ENCODE measurements around the gene ST6GALNAC5.

The ST6GALNAC5 gene

GRCh38 chr1:77015748-77016341 is 148.6 kb downstream of the ST6GALNAC5 start:
- no peak for DNase-seq

GRCh38 chr1:77016386-77016985 is 149.2 kb downstream of the ST6GALNAC5 start:
- DNase-seq: no peak

GRCh38 chr1:77018311-77018710 is 151.0 kb downstream of the ST6GALNAC5 start:
- DNase-seq: no peak

- DNase-seq: no peak
These were observed 151.5 kb downstream of the ST6GALNAC5 start for GRCh38 chr1:77018761-77019160.

- DNase-seq: no peak
These were observed 154.5 kb downstream of the ST6GALNAC5 start for GRCh38 chr1:77021732-77022131.

- DNase-seq: no peak
These were observed 157.2 kb downstream of the ST6GALNAC5 start for GRCh38 chr1:77024500-77024899.

DNA sequence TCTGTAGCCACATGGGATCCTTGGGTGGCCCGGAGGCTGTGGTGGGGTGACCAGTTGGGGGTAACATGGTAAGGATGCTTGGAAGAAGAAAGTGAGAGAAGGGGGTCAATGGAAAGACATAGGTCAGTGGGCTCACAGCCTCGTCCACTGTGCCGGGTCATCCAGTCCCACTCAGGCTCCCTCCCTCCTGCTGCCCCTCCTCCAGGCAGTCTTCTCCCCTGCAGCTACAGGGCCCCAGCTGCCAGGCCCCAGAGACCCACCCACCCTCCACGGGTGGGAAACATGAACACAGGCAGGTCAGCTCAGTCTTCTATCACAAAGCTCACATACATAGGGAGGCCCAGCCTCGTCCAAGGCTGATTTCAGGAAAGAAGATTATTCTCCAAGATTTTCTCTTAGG is 158.3 kb downstream of the ST6GALNAC5 start:
- no peak for DNase-seq

DNA sequence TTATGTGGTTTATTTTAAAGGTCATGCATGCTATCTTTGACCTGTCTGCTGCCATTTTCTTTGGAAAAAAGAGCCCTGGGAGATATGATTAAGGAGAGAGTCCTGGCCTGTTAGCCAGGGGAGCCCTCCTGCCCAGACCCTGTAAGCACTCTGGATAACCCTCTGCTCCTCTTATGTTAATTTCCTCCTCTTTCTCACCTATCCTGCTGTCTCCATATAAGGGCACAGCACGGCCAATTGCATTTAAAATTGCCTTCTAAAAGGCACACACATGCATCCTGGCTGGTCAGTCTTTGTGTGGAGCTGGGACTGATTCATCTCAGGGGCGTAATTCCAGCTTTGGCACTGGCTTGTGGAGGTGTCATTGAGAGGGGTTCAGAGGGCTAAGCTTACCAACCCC is 158.9 kb downstream of the ST6GALNAC5 start:
- no peak for DNase-seq

DNA sequence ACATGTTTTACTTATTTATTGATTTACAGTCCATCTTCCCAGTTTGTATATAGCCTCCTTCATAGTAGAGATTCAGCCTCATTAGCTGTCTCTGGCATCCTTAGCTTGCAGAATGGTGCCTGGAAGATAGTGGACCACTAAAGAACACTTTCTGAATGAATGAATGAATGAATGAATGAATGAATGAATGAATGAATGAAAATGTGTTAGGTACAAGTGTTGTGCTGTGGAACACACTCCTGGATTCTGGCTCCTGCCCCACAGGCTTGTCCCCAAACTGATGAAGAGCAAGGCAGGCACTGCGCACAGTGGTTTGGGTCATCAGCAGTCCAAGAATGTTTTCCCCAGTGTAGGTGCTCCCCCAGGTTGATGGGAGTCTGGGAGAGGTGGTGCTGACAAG is 159.4 kb downstream of the ST6GALNAC5 start:
- no peak for DNase-seq

- DNase-seq: no peak
These were observed 160.6 kb downstream of the ST6GALNAC5 start for GRCh38 chr1:77027847-77028246.

DNA sequence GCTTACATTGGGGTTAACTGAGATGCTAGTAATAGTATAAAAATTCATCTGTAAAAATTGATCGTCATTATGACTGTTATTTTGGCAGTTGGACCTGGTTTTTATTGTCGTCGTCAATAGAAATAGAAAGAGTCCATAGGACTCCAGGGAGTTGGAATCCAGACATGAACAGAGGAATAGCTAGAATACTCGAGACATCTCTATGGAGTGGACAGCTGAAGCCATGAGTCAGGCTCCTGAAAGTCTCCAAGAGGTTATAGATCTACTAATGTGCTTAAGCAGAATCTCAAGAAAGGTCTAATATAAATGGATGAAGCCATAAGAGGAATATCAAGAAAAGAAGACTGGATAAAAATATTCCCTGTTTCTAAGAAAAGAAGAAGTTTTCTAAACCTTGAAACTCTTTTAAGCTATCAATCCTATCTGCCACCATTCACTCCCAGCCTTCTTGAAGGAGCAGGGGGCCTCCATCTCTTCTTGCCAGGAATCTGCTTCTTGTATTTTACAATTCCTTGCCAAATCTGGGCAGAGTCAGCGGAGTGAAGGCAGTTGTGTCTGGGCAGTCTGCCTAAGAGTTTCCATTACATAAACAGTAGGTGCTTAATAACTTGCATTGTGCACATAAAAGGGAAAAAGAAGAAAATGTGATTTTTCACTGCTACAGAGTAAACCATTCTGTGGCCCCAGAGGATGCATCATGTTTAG is 163.3 kb downstream of the ST6GALNAC5 start:
- DNase-seq: no peak

DNA sequence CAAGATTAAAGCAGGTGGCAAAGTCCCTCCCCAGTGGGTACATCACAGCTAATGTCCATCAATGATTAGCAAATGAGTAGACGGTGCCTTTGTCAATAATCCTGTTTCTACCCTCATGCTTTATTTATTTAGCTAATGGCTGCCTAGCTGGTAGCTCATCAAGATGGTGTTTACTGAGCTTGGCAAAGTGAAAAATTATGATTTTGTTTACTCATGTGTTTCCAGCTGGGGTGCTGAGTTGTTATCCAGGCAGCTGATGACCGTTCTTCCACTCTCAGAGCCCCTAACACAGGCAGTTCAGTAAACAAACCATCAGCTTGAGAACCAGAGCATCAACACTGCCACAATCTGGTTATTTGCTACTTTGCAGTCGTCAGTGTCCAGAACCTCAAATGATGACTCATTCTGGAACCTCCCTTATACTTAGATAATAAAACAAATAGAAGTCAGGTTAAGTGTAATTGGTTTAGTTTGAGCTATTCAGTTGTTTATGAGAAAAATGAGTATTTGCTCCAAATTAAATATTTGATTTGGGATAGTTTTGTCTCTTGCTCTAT is 163.9 kb downstream of the ST6GALNAC5 start:
- no peak for DNase-seq

DNA sequence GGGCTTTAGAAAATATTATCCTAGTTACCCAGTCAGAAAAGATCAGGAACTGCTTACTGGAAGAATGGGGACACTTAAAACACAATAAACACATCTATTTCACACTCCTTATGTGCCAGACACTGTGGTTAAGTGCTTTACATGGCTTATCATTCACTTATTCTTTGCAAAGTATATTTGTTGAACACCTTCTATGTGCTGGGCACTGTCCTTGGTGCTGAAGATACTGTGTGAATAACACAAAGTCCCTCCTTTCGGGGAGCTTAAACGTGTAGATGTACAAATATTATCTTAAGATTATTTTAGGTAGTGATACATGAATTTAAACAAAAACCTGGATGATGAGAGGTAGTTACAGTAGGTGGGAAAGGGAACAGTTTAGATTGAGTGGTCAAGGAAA is 169.3 kb downstream of the ST6GALNAC5 start:
- no peak for DNase-seq

DNA sequence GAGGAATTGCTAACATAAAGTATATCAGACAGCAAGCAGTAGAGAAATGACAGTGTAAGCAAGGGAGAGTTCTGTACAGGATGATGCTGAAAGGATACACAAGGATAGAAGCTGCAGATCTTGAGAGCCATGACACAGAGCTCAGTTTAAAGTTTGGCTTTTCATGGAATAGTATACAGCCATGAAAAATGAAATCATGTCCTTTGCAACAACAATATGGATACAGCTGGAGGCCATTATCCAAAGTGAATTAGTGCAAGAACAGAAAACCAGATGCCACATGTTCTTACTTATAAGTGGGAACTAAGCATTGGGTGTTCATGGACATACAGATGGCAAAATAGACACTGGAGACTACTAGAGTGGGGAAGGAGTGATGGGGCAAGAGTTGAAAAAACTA is 169.8 kb downstream of the ST6GALNAC5 start:
- no peak for DNase-seq

GRCh38 chr1:77038000-77038399 is 170.7 kb downstream of the ST6GALNAC5 start:
- DNase-seq: no peak

DNA sequence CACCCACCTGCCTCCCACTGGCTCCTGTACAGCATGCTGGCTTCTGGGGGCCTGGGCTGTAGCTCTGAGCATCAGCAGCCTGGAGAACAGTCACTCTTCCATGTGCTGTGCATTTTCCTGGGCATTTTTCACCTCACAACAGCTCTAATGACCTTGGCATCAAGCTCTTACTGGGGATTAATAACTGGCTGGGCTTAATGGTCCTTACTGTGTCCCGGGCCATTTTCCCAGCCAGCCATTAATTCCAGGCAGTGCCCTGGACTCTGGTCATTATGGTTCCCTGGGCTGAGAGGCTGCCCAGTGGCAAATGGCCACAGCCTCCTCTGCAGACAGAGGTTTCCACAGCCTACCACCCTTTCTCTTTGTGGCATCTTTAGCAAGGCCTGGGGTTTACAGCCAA is 171.8 kb downstream of the ST6GALNAC5 start:
- DNase-seq: no peak

DNA sequence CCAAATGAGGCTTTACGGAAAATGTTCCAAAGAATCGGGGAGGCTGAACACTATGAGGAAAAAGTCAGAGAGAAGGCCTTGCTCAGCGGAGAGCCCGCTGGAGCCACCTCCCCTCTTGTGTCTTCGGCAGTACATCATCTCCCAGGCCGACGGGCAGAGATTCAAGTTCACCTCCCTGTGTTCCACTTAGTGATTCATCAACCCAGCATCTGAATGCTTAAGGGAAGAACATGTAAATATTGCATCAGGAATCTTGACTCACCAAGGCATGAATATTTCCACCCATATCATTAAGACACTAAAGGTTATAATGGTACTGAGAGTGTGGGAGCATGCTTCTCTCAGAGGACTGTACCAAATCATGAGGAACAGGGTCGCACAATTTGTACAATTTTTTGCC is 172.5 kb downstream of the ST6GALNAC5 start:
- no peak for DNase-seq

GRCh38 chr1:77040826-77041225 is 173.5 kb downstream of the ST6GALNAC5 start:
- no peak for DNase-seq

GRCh38 chr1:77044133-77044849 is 177.0 kb downstream of the ST6GALNAC5 start:
- DNase-seq: no peak

GRCh38 chr1:77047575-77047974 is 180.3 kb downstream of the ST6GALNAC5 start:
- no peak for DNase-seq

DNA sequence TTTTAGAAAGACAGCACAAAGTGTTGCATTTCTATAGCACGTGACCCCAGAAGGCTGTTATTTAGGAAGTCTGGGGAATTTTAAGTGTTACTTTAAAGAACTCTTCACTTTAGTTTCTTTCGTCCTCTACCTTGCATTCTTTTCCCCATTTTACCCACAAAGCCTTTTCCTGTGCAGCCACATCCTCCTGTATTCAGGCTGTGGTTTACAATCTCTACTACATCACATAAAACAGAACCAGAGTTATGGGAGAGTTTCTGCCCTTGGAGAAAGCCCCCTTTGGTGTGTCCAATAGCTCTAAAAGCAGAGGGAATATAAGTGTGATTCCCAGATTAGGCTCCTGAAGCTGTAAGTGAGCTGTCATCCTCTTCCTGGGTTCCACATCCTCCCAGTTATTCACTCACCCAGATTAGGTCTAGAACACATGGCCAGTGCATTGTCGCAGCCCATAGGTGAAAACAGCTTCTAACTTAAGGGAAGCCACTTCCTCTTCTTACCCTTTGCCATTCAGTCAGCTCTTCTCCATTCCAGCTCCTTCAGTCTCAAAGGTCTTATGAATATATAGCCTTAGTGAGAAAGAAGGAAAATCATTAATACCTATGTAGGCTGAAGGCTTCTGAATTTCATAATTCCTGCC is 180.8 kb downstream of the ST6GALNAC5 start:
- DNase-seq: no peak

GRCh38 chr1:77048615-77049005 is 181.3 kb downstream of the ST6GALNAC5 start:
- no peak for DNase-seq

DNA sequence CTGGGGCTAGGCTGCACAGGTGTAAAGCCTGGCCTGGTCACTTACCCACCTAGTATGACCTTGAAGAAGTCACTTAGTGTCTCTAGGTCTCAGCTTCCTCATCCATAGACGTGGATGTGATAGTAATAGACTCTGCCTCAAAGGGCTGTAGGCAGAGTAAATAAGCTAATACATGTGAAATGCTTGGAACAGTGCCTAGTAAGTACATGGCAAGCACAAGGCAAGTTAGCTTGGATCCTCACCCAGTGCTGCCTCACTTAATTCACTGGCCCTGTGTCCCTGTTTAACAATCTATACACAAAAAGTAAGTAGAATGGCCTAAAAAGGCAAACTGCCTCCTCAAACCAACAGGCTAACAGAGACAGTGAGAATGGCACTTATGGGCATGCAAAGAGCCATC is 184.1 kb downstream of the ST6GALNAC5 start:
- no peak for DNase-seq

Data from activated CD4-positive, alpha-beta T cell treated with anti-CD3 and anti-CD28 coated beads, Interleukin-2, amount 50 U/mL, for 4 hours (primary cell).